Stomach smooth muscle (tissue), 2 donors: ENCODE measurements around the gene ELFN2.

Experiments
- H3K27ac ChIP-seq: one replicate; pipeline ENCODE4 v1.7.0; 2013; ENCODE audit warnings: mild to moderate bottlenecking, low read length, inconsistent platforms
- H3K27me3 ChIP-seq, 2 donors: one replicate each; pipeline ENCODE4 v1.7.0; 2013; ENCODE audit warnings: low read length in 2 of 2; ENCODE audit not compliant: insufficient read depth in 2 of 2, control insufficient read depth in 1 of 2
- H3K36me3 ChIP-seq, 2 donors: one replicate each; pipeline ENCODE4 v1.7.0; 2013; ENCODE audit warnings: low read length in 2 of 2; ENCODE audit not compliant: control insufficient read depth in 2 of 2, insufficient read depth in 2 of 2
- H3K4me1 ChIP-seq: one replicate; pipeline ENCODE4 v1.7.0; 2013; ENCODE audit warnings: low read length; ENCODE audit not compliant: control insufficient read depth, insufficient read depth
- H3K4me3 ChIP-seq, 2 donors: one replicate each; pipeline ENCODE4 v1.7.0; 2013; ENCODE audit warnings: low read length in 2 of 2
- H3K9ac ChIP-seq, 2 donors: one replicate each; pipeline ENCODE4 v1.7.0; 2013; ENCODE audit warnings: low read length in 2 of 2, mild to moderate bottlenecking in 1 of 2
- H3K9me3 ChIP-seq, 2 donors: one replicate each; pipeline ENCODE4 v1.7.0; 2013; ENCODE audit warnings: low read length in 2 of 2; ENCODE audit not compliant: control insufficient read depth in 2 of 2
- donor health status: healthy.
- donor health status: Pancreatic carcinoma.

The ELFN2 gene, protein sequence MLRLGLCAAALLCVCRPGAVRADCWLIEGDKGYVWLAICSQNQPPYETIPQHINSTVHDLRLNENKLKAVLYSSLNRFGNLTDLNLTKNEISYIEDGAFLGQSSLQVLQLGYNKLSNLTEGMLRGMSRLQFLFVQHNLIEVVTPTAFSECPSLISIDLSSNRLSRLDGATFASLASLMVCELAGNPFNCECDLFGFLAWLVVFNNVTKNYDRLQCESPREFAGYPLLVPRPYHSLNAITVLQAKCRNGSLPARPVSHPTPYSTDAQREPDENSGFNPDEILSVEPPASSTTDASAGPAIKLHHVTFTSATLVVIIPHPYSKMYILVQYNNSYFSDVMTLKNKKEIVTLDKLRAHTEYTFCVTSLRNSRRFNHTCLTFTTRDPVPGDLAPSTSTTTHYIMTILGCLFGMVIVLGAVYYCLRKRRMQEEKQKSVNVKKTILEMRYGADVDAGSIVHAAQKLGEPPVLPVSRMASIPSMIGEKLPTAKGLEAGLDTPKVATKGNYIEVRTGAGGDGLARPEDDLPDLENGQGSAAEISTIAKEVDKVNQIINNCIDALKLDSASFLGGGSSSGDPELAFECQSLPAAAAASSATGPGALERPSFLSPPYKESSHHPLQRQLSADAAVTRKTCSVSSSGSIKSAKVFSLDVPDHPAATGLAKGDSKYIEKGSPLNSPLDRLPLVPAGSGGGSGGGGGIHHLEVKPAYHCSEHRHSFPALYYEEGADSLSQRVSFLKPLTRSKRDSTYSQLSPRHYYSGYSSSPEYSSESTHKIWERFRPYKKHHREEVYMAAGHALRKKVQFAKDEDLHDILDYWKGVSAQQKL

DNA sequence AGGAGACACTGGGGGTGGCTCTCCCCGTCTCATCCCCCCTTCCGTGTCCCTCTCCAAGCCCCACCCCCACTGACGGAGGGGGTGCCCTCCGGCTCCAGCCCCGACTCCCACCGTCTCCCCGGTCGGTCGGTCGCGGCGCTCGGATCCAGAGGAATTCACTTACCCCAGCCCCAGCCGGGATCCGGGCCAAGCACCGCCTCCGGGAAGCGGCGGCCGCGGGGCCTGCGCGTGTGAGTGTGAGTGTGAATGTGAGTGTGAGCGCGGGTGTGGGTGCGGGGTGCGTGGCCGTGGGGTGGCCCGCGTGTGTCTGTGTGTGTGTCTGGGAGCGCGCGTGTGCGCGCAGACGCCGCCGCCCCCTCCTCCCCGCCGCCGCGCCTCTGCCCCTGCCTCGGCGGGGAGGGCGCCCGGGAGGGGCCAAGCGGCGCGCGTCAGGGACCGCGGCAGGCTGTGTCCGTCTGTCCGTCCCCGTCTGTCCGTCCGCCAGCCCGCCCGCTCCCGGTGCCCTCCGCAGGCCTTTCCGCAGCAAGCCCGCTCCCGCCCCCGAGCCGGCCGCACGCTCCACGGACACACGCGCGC lies at the start of gene ELFN2:
Gene ELFN2, minus strand, starts transcription at position 345 of the 576 bp plus-strand sequence. CDS start 51,945 bp downstream, outside the sequence.
- Histone ChIP-seq H3K4me1 (peaks cover 12% of the 10 kb centered on the region), H3K27me3 (peaks cover 58 to 65% of the 10 kb centered on the region in 2 donors)

DNA sequence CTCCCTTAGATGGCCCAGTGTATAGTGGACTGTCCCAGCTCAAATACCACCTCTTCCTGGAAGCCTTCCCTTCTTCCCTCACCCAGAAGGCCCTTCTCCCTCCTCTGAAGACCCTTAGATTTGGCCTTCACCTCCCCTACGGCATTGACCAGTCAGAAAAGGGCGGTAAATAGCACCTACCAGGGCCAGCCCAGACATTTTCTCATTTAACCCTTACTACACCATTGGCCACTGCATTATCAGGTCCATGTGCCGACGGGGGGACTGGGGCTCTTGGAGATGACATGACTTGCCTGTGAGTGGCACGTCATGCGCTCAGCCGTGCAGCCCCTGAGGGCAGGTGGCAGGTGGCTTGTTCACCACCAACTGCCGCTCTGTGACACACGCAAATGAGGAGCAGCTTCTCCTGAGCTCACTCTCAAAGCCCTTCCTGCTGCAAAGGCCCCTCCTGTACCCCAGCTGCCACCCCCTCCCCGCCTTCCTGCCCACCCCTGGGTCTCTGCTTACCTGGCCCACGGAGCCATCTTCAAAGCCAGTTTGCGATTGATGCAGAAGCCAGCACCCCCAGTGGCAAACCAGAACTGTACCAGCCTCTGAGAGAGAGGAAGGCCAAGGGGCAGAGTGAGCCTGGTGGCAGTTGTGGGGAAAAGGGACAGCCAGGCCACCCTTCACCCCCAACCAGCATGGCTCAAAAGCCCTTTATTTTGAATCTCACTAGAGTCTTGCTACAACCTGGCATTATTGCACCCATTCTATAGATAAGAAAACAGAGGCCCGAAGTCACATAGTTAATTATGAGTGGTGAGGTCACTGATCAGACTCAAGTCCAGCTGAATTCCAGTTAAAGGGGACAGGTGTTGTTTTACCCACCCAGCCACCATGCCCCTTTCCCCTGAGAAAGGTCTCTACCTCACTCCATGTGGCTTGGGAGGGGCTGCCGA lies 49.4 kb upstream of the ELFN2 start:
- Histone ChIP-seq H3K4me3 (no peak overlapping the region), H3K4me1 (no peaks in the 10 kb centered on the region), H3K36me3 (no peaks in the 10 kb centered on the region), H3K9ac (no peak overlapping the region), H3K9me3 (no peaks in the 10 kb centered on the region), H3K27me3 (peaks cover 22 to 24% of the 10 kb centered on the region in 2 donors), H3K27ac (no peak overlapping the region)

More for the DNA sequence above, at the start of gene ELFN2:
- Histone ChIP-seq H3K27ac (no peak within 1 kb of the TSS), H3K36me3 (no peaks in the 10 kb centered on the region), H3K9me3 (no peaks in the 10 kb centered on the region), H3K9ac (no peak within 1 kb of the TSS), H3K4me3 (peak within 1 kb of the TSS; percentile 35 to 64)

DNA sequence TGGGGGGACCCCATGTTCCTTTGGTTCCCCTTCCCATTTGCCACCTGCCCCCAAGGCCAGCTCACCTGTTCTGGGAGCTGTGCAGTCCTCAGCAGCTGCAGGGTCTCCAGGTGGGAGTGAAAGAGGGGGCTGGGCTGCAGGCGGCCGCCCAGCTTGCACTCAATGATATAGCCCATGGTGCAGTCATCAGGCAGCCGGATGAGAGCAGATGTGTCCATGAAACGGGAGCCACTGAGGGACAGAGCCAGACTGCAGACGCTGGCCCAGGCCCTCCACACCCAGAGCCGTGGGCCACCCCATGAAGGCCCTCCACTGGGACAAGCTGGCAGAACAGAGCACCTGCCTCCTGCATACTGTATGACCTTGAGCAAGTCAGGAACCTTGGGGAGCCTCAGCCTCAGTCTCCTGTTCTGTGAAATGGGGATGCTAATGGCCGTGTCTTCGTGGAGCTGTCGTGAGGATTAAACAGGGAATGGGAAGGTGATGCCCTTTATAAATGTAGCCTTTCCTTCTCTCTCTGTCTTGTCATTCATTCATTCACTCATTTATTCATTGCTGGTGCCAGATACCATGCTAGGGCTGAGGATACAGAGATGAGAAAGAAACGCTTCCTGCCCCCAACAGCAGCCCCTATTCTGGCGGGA lies 47.3 kb upstream of the ELFN2 start:
- H3K27ac ChIP-seq, result no peak overlapping the region
- H3K4me3 ChIP-seq, result no peak overlapping the region
- no peaks in the 10 kb centered on the region for H3K9me3 ChIP-seq
- H3K36me3 ChIP-seq, result no peaks in the 10 kb centered on the region
- no peak overlapping the region for H3K9ac ChIP-seq
- no peaks in the 10 kb centered on the region for H3K4me1 ChIP-seq
- H3K27me3 ChIP-seq, result peaks cover 17 to 27% of the 10 kb centered on the region in 2 donors

DNA sequence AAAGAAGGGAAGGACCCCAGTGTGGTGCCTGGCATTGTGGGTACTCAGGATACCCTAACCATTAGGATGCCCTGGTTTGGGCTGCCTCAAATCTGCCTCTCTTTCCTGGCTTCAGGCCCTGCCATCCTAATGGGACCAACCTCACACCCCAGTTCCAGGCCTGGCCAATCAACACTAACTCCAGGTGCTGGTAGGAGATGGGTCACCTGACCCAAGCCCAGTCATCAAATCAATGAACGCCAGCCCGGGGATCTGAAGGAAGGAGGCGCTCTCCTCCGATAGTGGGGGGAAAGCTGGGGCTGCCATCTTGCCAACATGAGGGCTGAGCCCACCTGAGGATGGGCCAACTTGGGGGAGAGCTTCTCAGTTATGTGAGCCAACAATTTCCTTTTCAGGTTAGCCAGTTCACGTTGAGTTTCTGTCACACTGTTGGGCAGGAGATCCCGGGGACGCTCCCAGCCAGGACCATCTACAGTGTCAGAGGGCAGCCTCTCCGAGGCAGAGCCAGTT lies 46.2 kb upstream of the ELFN2 start:
- H3K9ac ChIP-seq, result no peak overlapping the region
- H3K27me3 ChIP-seq, result peaks cover 13 to 27% of the 10 kb centered on the region in 2 donors
- H3K27ac ChIP-seq, result no peak overlapping the region
- no peaks in the 10 kb centered on the region for H3K4me1 ChIP-seq
- no peak overlapping the region for H3K4me3 ChIP-seq
- H3K36me3 ChIP-seq, result no peaks in the 10 kb centered on the region
- no peaks in the 10 kb centered on the region for H3K9me3 ChIP-seq

DNA sequence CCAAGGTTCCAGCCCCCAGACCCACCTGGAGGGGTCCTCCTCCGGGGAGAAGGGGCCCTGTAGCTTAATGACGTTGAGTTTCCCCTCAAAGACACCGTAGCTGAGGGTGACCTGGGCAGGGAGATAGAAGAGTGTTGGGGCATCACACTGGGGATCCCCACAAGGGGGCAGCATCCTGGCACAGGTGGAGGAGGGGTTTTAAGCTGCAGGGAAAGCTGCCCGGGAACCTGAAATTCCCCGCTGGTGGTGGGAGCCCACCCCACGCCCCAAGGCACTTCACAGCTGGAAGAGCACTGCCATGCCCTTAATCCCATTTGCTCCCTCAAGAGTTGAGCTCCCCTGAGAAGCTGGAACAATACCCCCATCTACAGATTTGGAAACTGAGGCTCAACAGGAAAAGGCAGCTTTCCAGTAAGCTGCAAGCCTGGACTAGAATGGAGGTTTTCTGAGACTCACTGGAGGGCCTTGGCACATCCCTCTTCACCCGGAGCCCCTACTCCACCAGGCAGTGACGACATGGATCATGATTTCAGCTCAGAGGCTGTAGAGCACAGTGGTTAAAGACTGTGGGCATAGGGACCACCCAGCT lies 45.2 kb upstream of the ELFN2 start:
- H3K36me3 ChIP-seq, result no peaks in the 10 kb centered on the region

DNA sequence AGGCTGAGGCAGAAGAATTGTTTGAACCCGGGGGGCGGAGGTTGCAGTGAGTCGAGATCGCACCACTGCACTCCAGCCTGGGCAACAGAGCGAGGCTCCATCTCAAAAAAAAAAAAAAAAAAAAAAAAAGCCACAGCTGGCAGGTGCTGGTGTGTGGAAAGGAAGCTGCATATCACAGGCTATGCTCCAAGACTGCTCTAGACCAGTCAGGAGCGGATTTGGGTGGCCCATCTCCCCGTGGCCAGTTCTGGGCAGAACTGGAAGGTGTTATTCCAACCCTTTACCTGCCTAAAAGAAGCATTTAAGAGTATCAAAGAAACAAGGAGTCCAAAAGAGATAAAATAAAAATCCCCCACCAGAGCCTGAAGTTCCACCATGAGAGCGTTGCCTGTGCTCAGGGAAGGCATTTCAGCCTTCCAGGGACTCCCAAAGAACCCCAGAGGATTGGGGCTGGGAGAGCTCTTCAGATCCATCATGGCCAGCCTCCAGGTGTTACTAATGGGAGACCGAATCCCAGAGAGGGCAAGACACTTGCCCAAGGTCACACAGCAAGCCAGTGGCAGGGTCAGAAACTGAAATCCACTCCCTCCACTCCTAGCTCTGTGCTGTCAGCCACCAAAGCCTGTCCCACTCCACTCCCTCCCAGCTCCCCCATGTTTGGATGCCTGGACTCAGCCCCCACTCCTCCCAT lies 44.6 kb upstream of the ELFN2 start:
- Histone ChIP-seq H3K4me1 (no peaks in the 10 kb centered on the region), H3K27ac (no peak overlapping the region), H3K36me3 (no peaks in the 10 kb centered on the region), H3K4me3 (no peak overlapping the region), H3K27me3 (peaks cover 11 to 31% of the 10 kb centered on the region in 2 donors), H3K9me3 (no peaks in the 10 kb centered on the region), H3K9ac (no peak overlapping the region)

More for the DNA sequence above, 45.2 kb upstream of the ELFN2 start:
- Histone ChIP-seq H3K27me3 (peaks cover 11 to 27% of the 10 kb centered on the region in 2 donors), H3K27ac (no peak overlapping the region), H3K4me3 (no peak overlapping the region), H3K9me3 (no peaks in the 10 kb centered on the region), H3K4me1 (no peaks in the 10 kb centered on the region), H3K9ac (no peak overlapping the region)

DNA sequence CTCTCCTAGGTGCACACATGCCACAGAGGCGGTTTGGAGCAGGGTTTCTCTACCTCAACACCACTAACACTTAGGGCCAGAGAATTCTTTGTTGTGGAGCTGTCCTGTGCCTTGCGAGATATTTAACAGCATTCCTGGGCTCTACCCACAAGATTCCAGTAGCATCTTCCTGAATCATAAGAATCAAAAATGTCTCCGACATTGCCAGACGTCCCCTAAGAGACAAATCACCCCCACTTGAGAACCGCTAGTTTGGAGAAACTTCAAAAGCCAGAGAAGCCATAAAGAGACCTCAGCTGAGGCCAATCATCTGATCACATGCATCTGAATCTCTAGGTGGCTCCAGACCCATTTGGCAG lies 42.8 kb upstream of the ELFN2 start:
- Histone ChIP-seq H3K4me3 (no peak overlapping the region), H3K9ac (no peak overlapping the region), H3K27ac (no peak overlapping the region), H3K9me3 (no peaks in the 10 kb centered on the region), H3K27me3 (peaks cover 13 to 28% of the 10 kb centered on the region in 2 donors), H3K36me3 (no peaks in the 10 kb centered on the region), H3K4me1 (no peaks in the 10 kb centered on the region)

DNA sequence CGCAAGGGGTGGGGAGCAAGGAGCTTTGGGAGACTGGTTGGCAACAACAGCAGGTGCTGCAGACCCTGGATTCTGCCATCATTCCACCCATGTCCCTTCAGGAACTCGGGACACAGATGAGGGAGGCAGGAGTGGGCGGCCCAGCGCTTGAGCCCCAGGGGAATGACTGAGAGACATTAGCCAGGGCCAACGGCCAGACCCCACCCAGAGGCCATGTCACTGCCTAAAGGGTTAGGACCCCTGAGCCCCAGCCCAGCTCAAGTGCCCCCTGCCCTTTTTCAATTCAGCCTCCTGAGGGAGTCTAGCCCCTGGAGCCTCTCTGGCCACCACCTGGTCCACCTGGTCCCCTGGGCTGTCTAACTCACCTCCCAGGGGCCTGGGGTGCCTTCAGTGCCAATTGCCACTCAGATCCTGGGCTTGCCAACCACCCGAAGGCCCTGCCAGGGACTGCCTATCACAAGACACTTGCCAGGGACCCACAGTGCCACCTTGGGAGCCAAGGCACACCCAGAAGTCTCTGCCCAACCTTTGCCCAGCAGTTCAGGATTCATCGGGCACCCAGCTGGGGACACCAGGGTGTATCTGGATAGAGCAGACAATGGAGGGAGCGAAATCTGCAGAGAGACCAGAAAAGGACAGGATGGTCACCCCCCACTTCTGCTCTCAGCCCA lies 42.3 kb upstream of the ELFN2 start:
- no peaks in the 10 kb centered on the region for H3K9me3 ChIP-seq
- H3K9ac ChIP-seq, result no peak overlapping the region
- no peaks in the 10 kb centered on the region for H3K4me1 ChIP-seq
- H3K36me3 ChIP-seq, result no peaks in the 10 kb centered on the region
- H3K4me3 ChIP-seq, result no peak overlapping the region
- peaks cover 13 to 28% of the 10 kb centered on the region in 2 donors for H3K27me3 ChIP-seq
- no peak overlapping the region for H3K27ac ChIP-seq
